AG08395 (cell line): ENCODE measurements around the gene MDP1.

ENCODE experiments used
- DNase-seq: peaks from one replicate; pipeline ENCODE4 v3.0.0; 2012; ENCODE audit warnings: mixed read lengths, low spot score

MDP1 gene

GRCh38 chr14:24179961-24180796 is 35.7 kb downstream of the MDP1 start:
- peak; percentile 82 for DNase-seq

DNA sequence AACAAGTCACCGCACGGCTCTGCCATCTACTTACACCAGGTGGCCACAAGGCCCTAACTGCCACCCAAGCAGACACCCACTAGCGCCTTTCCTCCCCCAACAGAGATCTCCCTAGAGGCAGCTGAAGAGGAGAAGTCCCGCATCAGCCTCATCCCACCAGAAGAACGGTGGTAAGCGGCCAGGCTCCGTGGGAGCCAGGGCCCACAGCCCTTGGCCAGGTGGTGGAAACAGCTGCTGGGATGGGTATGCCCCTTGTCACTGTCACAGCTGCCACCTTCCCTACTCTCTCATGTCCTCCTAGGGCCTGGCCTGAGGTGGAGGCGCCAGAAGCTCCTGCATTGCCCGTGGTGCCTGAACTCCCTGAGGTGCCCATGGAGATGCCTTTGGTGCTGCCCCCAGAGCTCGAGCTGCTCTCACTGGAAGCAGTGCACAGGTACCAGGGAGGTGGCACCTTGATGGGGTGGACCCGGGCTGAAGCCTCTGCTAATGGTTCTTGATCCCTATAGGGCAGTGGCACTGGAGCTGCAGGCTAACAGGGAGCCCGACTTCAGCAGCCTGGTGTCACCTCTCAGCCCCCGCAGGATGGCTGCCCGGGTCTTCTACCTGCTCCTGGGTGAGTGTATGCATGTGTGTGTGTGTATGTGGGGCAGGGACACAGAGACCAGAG is 36.4 kb downstream of the MDP1 start:
- DNase-seq = no peak

- DNase-seq = no peak
These were observed 37.3 kb downstream of the MDP1 start for GRCh38 chr14:24178399-24179178.

GRCh38 chr14:24177891-24178290 is 38.0 kb downstream of the MDP1 start:
- DNase-seq = no peak

DNA sequence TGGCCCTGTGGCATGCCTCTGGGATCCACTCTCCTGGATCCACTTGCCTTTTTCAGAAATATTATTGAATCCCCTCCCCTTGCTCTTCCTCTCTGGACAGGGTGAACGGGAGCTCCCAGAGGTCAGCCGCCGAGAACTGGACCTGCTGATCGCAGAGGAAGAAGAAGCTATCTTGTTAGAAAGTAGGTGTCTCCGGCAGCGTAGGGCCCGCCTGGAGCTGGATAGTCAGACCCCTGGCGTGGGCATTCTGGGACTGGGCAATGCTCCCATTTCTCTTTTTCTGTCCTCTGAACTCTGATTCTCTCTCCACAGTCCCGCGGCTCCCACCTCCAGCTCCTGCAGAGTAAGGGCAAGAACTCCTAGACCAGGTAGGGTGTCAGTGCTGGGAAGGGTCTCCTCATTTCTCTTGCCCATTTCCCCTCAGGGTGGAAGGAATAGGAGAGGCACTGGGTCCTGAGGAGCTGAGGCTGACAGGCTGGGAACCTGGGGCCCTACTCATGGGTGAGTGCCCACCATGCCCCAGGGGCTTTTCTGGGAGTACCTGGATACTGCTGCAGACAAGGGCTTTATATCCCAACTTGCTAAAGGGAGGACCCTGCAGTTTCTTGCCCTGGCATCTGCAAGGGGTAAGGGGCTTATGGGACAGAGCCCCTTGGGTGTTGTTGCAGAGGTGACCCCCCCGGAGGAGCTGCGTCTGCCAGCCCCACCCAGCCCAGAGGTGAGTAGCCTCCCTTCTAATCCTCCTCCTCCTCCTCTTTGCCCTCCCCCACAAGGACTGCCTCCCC is 38.6 kb downstream of the MDP1 start:
- DNase-seq = no peak

DNA sequence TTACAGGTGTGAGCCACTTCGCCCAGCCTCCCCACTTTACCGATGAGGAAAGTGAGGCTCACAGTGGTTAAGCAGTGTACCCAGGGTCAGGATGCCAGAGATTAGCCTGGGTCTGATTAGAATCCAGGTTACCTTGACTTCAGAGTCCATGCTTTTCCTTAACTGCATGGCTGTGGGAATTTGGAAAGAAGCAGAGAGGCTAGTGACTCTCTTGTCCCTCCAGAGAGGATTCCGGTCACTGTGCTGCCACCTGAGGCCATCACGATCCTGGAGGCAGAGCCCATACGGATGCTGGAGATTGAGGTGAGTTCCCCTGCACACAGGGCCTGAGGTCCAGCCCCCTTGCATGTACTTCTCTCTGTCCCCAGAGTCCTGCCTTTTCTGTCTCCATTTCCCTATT is 39.3 kb downstream of the MDP1 start:
- no peak for DNase-seq

GRCh38 chr14:24172871-24173281 is 43.0 kb downstream of the MDP1 start:
- no peak for DNase-seq

GRCh38 chr14:24172261-24172860 is 43.5 kb downstream of the MDP1 start:
- DNase-seq = no peak

GRCh38 chr14:24171422-24172260 is 44.2 kb downstream of the MDP1 start, which contains the start of gene REC8:
TSS of gene REC8 (plus strand) at chr14:24172080. CDS start at chr14:24172553, 473 bp downstream.
- DNase-seq = no peak

DNA sequence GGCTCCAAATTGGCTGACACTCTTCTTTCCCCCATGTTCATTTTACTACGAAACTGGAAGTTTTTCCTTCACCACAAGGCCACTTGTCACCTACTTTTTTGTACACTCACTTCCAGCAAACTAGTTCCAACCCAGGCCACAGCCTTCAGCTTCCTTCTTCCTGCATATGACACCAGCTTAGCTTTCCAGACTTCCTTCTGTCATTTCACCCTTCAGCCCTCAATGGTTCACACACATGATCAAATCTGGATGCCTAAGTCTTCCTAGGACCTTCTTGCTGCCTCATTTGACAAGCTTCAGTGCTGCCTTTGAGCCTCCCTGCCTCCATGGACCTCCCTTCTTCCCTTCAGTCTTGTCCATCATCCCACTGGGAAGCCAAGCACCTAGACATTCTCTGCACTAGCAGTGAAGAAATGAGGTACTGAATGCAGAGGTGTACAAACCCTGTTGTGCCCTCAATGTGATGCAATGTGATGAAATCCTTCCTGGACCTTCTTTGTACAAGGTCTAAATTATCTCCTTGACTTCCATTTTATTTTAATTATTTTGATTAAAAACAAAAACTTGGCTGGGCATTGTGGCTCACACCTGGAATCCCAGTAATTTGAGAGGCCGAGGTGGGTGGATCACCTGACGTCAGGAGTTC is 48.3 kb downstream of the MDP1 start:
- DNase-seq = no peak

GRCh38 chr14:24165785-24166184 is 50.1 kb downstream of the MDP1 start:
- no peak for DNase-seq

- DNase-seq = no peak
These were observed 51.3 kb downstream of the MDP1 start for GRCh38 chr14:24164518-24164991.
